ENCODE data around the gene FOXK2. TPM values are rescaled to one million over a fixed set of nuclear protein-coding genes. Genes with fewer than 3 reads are reported as not detected.

FOXK2 gene
- total RNA-seq, 1 experiment from 2014 or later, result 72.0 TPM

DNA sequence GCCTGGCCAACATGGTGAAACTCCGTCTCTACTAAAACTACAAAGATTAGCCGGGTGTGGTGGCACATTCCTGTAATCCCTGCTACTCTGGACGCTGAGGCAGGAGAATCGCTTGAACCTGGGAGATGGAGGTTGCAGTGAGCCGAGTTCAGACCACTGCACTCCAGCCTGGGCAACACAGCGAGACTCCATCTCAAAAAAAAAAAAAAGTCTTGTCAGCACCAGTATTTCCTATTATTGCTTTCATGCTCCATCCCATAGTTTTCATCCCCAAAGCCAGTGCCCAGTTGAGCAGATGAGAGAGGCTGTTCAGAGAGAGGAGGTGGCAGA lies 70.3 kb downstream of the FOXK2 start:
- peaks cover 34 to 63% (median 61%) of the 10 kb centered on the region in 3 experiments for H3K36me3 Mint-ChIP-seq (ENCODE audit: insufficient read depth in 1 of 3, low read depth in 3 of 3)
- no CpG with 5 or more reads among the region's 6 CpGs for WGBS (ENCODE audit: extremely low coverage, insufficient read length, low lambda C conversion rate)
- no peak overlapping the region for H3K27ac Mint-ChIP-seq

More for the DNA sequence above, 70.3 kb downstream of the FOXK2 start:
- TF ChIP-seq, protein P1, sequence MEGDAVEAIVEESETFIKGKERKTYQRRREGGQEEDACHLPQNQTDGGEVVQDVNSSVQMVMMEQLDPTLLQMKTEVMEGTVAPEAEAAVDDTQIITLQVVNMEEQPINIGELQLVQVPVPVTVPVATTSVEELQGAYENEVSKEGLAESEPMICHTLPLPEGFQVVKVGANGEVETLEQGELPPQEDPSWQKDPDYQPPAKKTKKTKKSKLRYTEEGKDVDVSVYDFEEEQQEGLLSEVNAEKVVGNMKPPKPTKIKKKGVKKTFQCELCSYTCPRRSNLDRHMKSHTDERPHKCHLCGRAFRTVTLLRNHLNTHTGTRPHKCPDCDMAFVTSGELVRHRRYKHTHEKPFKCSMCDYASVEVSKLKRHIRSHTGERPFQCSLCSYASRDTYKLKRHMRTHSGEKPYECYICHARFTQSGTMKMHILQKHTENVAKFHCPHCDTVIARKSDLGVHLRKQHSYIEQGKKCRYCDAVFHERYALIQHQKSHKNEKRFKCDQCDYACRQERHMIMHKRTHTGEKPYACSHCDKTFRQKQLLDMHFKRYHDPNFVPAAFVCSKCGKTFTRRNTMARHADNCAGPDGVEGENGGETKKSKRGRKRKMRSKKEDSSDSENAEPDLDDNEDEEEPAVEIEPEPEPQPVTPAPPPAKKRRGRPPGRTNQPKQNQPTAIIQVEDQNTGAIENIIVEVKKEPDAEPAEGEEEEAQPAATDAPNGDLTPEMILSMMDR (conservative IDR thresholded peaks at IDR 0.05), result no peak
- H3K4me3 Mint-ChIP-seq, result no peak overlapping the region
- Histone ChIP-seq H4K5ac (ENCODE audit: insufficient read length, low read depth, low read length) (no peak overlapping the region), H3K9me3 (ENCODE audit: control insufficient read depth, low read depth, low read length) (no peaks in the 10 kb centered on the region), H3K79me1 (ENCODE audit: insufficient read depth, low read depth, low read length, poor library complexity, severe bottlenecking) (peaks cover 2% of the 10 kb centered on the region), H3T11ph (ENCODE audit: low read length) (no peak overlapping the region), H2BK5ac (ENCODE audit: insufficient read length, low read length) (no peak overlapping the region), H3K79me2 (ENCODE audit: insufficient read depth, low read length) (no peaks in the 10 kb centered on the region), H2AFZ (ENCODE audit: low read length) (no peak overlapping the region), H3K4me2 (ENCODE audit: insufficient read depth, insufficient read length, low read length) (no peak overlapping the region), H2BK15ac (ENCODE audit: low read depth, low read length) (no peak overlapping the region), H2BK20ac (ENCODE audit: low read depth, low read length, poor library complexity, severe bottlenecking) (no peak overlapping the region), H3K4ac (ENCODE audit: low read depth, low read length) (no peak overlapping the region), H4K20me1 (ENCODE audit: control insufficient read depth, insufficient read depth, insufficient read length) (peaks cover 2% of the 10 kb centered on the region), H2BK120ac (ENCODE audit: low read depth, low read length, poor library complexity, severe bottlenecking) (no peak overlapping the region), H3K23ac (ENCODE audit: insufficient read length, low read depth, low read length) (no peak overlapping the region), H3K9ac (ENCODE audit: extremely low read depth, insufficient read length, low read length) (no peak overlapping the region), H3K56ac (ENCODE audit: insufficient read length, low read depth, low read length) (no peak overlapping the region), H3K27ac (ENCODE audit: insufficient read length, low read depth, low read length) (no peak overlapping the region), H3K18ac (ENCODE audit: insufficient read length, low read depth, low read length) (no peak overlapping the region), H3K27me3 (ENCODE audit: insufficient read depth, low read length) (no peaks in the 10 kb centered on the region), H4K8ac (replicated peaks; ENCODE audit: insufficient read length, low read depth, low read length) (no peak overlapping the region), H3K4me1 (ENCODE audit: insufficient read depth, low read length) (no peaks in the 10 kb centered on the region), H4K91ac (ENCODE audit: insufficient read length, low read depth, low read length) (no peak overlapping the region), H2BK12ac (ENCODE audit: insufficient read length, low read depth, low read length) (no peak overlapping the region), H3K14ac (ENCODE audit: insufficient read depth, low read length) (no peak overlapping the region), H3K23me2 (ENCODE audit: insufficient read length, low read depth, low read length, poor library complexity, severe bottlenecking) (no peaks in the 10 kb centered on the region), H2AK5ac (ENCODE audit: insufficient read length, low read length) (no peak overlapping the region)
- H3K4me1 Mint-ChIP-seq, result peaks cover 4 to 10% of the 10 kb centered on the region in 2 experiments; a peak in 3 of 4 replicates
- no peak for DNase-seq
- H3K9me3 Mint-ChIP-seq, result peaks cover 0 to 2% of the 10 kb centered on the region in 2 experiments; a peak in 1 of 5 replicates
- H3K27me3 Mint-ChIP-seq (ENCODE audit: low read depth), result no peaks in the 10 kb centered on the region; the same call in 1 of the 2 replicates

All from H9 (cell line).